Measurements from ENCODE around the gene STAG1. TPM values are rescaled to one million over a fixed set of nuclear protein-coding genes. Genes with fewer than 3 reads are reported as not detected.

STAG1 gene
- total and polyA plus RNA-seq, 9 donors, result 18.7 to 66.3 (median 55.8) TPM

- Histone ChIP-seq H3K4me3 (no peak overlapping the region), H3K27ac (no peak overlapping the region), H3K9me3 (no peaks in the 10 kb centered on the region), H3K36me3 (no peaks in the 10 kb centered on the region), H3K27me3 (no peaks in the 10 kb centered on the region), H3K4me1 (ENCODE audit: insufficient read depth) (peaks cover 13% of the 10 kb centered on the region)
- intact Hi-C loops (cut with DNase I), result no loop called here
- TF ChIP-seq EP300 (IDR thresholded peaks at IDR 0.05) (no peak), POLR2A (IDR thresholded peaks at IDR 0.05) (no peak)
- TF ChIP-seq, protein P1, sequence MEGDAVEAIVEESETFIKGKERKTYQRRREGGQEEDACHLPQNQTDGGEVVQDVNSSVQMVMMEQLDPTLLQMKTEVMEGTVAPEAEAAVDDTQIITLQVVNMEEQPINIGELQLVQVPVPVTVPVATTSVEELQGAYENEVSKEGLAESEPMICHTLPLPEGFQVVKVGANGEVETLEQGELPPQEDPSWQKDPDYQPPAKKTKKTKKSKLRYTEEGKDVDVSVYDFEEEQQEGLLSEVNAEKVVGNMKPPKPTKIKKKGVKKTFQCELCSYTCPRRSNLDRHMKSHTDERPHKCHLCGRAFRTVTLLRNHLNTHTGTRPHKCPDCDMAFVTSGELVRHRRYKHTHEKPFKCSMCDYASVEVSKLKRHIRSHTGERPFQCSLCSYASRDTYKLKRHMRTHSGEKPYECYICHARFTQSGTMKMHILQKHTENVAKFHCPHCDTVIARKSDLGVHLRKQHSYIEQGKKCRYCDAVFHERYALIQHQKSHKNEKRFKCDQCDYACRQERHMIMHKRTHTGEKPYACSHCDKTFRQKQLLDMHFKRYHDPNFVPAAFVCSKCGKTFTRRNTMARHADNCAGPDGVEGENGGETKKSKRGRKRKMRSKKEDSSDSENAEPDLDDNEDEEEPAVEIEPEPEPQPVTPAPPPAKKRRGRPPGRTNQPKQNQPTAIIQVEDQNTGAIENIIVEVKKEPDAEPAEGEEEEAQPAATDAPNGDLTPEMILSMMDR (IDR thresholded peaks at IDR 0.05), result no peak
- 94 to 97% (median 95%) methylated on average over 5 of the region's 5 CpGs for WGBS, 3 donors
- no peak for DNase-seq
These were observed 18.8 kb downstream of the STAG1 start for GRCh38 chr3:136733317-136733833.

- no peaks in the 10 kb centered on the region for H3K9me3 ChIP-seq
- WGBS, 3 donors, result 66 to 79% (median 76%) methylated on average over 4 of the region's 4 CpGs
- TF ChIP-seq EP300 (IDR thresholded peaks at IDR 0.05) (no peak), POLR2A (IDR thresholded peaks at IDR 0.05) (no peak)
- TF ChIP-seq, protein P1 (IDR thresholded peaks at IDR 0.05), result no peak
These were observed 20.8 kb downstream of the STAG1 start for GRCh38 chr3:136731274-136731884.

GRCh38 chr3:136730595-136731273, 21.4 kb downstream of the STAG1 start:
- Histone ChIP-seq H3K4me1 (ENCODE audit: insufficient read depth) (peaks cover 20% of the 10 kb centered on the region), H3K36me3 (no peaks in the 10 kb centered on the region), H3K27ac (no peak overlapping the region), H3K27me3 (no peaks in the 10 kb centered on the region), H3K9me3 (no peaks in the 10 kb centered on the region), H3K4me3 (no peak overlapping the region)
- no peak for DNase-seq
- intact Hi-C loops (cut with DNase I), result no loop called here
- TF ChIP-seq EP300 (IDR thresholded peaks at IDR 0.05) (no peak), POLR2A (IDR thresholded peaks at IDR 0.05) (no peak)

More at GRCh38 chr3:136731274-136731884, 20.8 kb downstream of the STAG1 start:
- Histone ChIP-seq H3K36me3 (no peaks in the 10 kb centered on the region), H3K27ac (no peak overlapping the region), H3K27me3 (no peaks in the 10 kb centered on the region), H3K4me3 (no peak overlapping the region), H3K4me1 (ENCODE audit: insufficient read depth) (peaks cover 15% of the 10 kb centered on the region)
- DNase-seq, result no peak
- intact Hi-C loops (cut with DNase I), result no loop called here

DNA sequence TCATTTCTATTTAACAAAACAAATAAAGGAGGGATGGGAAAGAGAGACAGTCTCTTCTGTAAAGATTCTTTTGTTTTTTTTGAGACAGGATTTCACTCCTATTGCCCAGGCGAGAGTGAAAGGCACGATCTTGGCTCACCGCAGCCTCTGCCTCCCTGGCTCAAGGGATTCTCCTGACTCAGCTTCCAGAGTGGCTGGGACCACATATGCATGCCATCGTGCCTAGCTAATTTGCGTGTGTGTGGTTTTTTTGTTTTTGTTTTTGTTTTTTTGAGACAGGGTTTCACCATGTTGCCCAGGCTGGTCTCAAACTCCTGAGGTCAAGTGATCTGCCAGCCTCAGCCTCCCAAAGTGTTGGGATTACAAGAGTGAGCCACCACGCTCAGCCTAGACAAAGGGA, 23.3 kb downstream of the STAG1 start:
- DNase-seq, result no peak
- no peak for TF ChIP-seq EP300 (IDR thresholded peaks at IDR 0.05)
- TF ChIP-seq, protein P1 (IDR thresholded peaks at IDR 0.05), result no peak
- no peak for TF ChIP-seq POLR2A (IDR thresholded peaks at IDR 0.05)
- H3K27me3 ChIP-seq, result no peaks in the 10 kb centered on the region
- H3K27ac ChIP-seq, result no peak overlapping the region
- intact Hi-C loops (cut with DNase I), result no loop called here
- H3K36me3 ChIP-seq, result no peaks in the 10 kb centered on the region
- WGBS, 3 donors, result 22 to 33% (median 29%) methylated on average over 6 of the region's 6 CpGs
- H3K9me3 ChIP-seq, result no peaks in the 10 kb centered on the region
- peaks cover 14% of the 10 kb centered on the region for H3K4me1 ChIP-seq (ENCODE audit: insufficient read depth)
- no peak overlapping the region for H3K4me3 ChIP-seq

DNA sequence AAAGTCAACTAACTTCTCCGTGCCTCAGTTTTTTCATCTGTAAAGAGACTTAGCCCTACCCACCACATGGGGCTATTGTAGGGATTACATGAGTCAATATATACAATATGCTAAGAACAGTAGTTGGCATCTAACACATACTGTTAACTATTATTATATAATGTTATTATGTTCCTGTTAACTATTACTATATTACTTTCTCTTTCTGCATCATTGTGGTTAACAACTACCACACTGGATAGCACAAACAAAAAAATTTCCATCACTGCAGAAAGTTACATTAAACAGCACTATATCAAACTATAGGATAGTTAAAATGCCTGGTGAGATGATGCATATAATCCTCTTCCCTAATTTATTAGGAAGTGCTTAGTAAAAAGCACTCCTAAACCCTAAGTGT, 23.7 kb downstream of the STAG1 start:
- no peaks in the 10 kb centered on the region for H3K27me3 ChIP-seq
- WGBS, 3 donors, result 84 to 92% (median 86%) methylated on average over 1 of the region's 1 CpG
- no peak overlapping the region for H3K27ac ChIP-seq
- intact Hi-C loops (cut with DNase I), result no loop called here
- TF ChIP-seq EP300 (IDR thresholded peaks at IDR 0.05) (no peak), POLR2A (IDR thresholded peaks at IDR 0.05) (no peak)
- TF ChIP-seq, protein P1 (IDR thresholded peaks at IDR 0.05), result no peak
- no peak for DNase-seq
- H3K9me3 ChIP-seq, result no peaks in the 10 kb centered on the region
- H3K4me1 ChIP-seq (ENCODE audit: insufficient read depth), result peaks cover 14% of the 10 kb centered on the region
- H3K36me3 ChIP-seq, result no peaks in the 10 kb centered on the region
- no peak overlapping the region for H3K4me3 ChIP-seq
